Type B pancreatic cell (in vitro differentiated cells): ENCODE measurements around the gene TMEM14B. TPM values are rescaled to one million over a fixed set of nuclear protein-coding genes. Genes with fewer than 3 reads are reported as not detected.
A peak's percentile ranks its signal among the peaks of the same experiment; 100 is the strongest.

ENCODE experiments used
- DNase-seq: peaks from one replicate; pipeline ENCODE4 v3.0.0; 2021; ENCODE audit warnings: mixed read lengths; ENCODE audit not compliant: unreplicated experiment; ENCODE audit errors: extremely low spot score
- H3K27ac Mint-ChIP-seq: 2 replicates; pipeline ENCODE4 v1.8.0; 2021; ENCODE audit warnings: mild to moderate bottlenecking, mixed read lengths
- H3K27me3 Mint-ChIP-seq: 2 replicates; pipeline ENCODE4 v1.8.0; 2021; ENCODE audit warnings: mixed read lengths
- H3K36me3 Mint-ChIP-seq: 2 replicates; pipeline ENCODE4 v1.8.0; 2021; ENCODE audit warnings: mixed read lengths
- H3K4me1 Mint-ChIP-seq: one replicate; pipeline ENCODE4 v1.8.0; 2021; ENCODE audit warnings: mixed read lengths; ENCODE audit not compliant: unreplicated experiment
- H3K4me3 Mint-ChIP-seq: 2 replicates; pipeline ENCODE4 v1.8.0; 2021; ENCODE audit warnings: mild to moderate bottlenecking, mixed read lengths
- H3K9me3 Mint-ChIP-seq: 2 replicates; pipeline ENCODE4 v1.8.0; 2021; ENCODE audit warnings: mixed read lengths
- CTCF ChIP-seq: fragments of 200-600 bp; sonication (generic); conservative IDR thresholded peaks from 2 replicates; pipeline ENCODE4 v1.5.0; 2021; ENCODE audit warnings: antibody characterized with exemption, mild to moderate bottlenecking
- total RNA-seq: library from RNA; stranded (reverse); gene quantifications from 2 replicates; pipeline ENCODE4 v1.2.1, GENCODE V29; 2021; ENCODE audit warnings: low replicate concordance

Gene TMEM14B
- total RNA-seq, 1 donor from 2014 or later = 75.6 TPM

- H3K4me1 Mint-ChIP-seq = peaks cover 35% of the 10 kb centered on the region
- H3K4me3 Mint-ChIP-seq = peak overlapping the region; percentile 98
- TF ChIP-seq CTCF = no peak
These were observed 25.6 kb upstream of the TMEM14B start for GRCh38 chr6:10721850-10722569.

GRCh38 chr6:10722570-10722819 lies 25.1 kb upstream of the TMEM14B start:
- H3K4me1 Mint-ChIP-seq = peaks cover 35% of the 10 kb centered on the region
- TF ChIP-seq CTCF = no peak
- H3K27me3 Mint-ChIP-seq = no peaks in the 10 kb centered on the region

More at GRCh38 chr6:10721850-10722569, 25.6 kb upstream of the TMEM14B start:
- Mint-ChIP-seq H3K36me3 (peaks cover 8% of the 10 kb centered on the region), H3K9me3 (no peaks in the 10 kb centered on the region), H3K27ac (peak overlapping the region; percentile 98), H3K27me3 (no peaks in the 10 kb centered on the region)
- DNase-seq = no peak

GRCh38 chr6:10722820-10723566 lies 24.6 kb upstream of the TMEM14B start, which contains the start of gene TMEM14C:
TMEM14C (plus strand) TSS chr6:10723070; CDS start chr6:10724614, 1,544 bp downstream.
- H3K27me3 Mint-ChIP-seq = no peaks in the 10 kb centered on the region
- peaks cover 37% of the 10 kb centered on the region for H3K4me1 Mint-ChIP-seq
- peak within 1 kb of the TSS; percentile 98 for H3K4me3 Mint-ChIP-seq
- TF ChIP-seq CTCF = no peak
- H3K27ac Mint-ChIP-seq = peak within 1 kb of the TSS; percentile 98
- H3K9me3 Mint-ChIP-seq = no peaks in the 10 kb centered on the region
- peaks cover 14% of the 10 kb centered on the region for H3K36me3 Mint-ChIP-seq
- peak; percentile 97 for DNase-seq

More at GRCh38 chr6:10722570-10722819, 25.1 kb upstream of the TMEM14B start:
- H3K9me3 Mint-ChIP-seq = no peaks in the 10 kb centered on the region
- no peak for DNase-seq
- peak overlapping the region; percentile 98 for H3K4me3 Mint-ChIP-seq
- H3K36me3 Mint-ChIP-seq = peaks cover 11% of the 10 kb centered on the region
- peak overlapping the region; percentile 98 for H3K27ac Mint-ChIP-seq

- Mint-ChIP-seq H3K27me3 (no peaks in the 10 kb centered on the region), H3K36me3 (peaks cover 17% of the 10 kb centered on the region), H3K4me1 (peaks cover 39% of the 10 kb centered on the region), H3K9me3 (no peaks in the 10 kb centered on the region), H3K4me3 (peak overlapping the region; percentile 98), H3K27ac (peak overlapping the region; percentile 98)
- DNase-seq = no peak
- no peak for TF ChIP-seq CTCF
These were observed 24.1 kb upstream of the TMEM14B start for GRCh38 chr6:10723567-10723881.

- peak overlapping the region; percentile 98 for H3K4me3 Mint-ChIP-seq
- peaks cover 22% of the 10 kb centered on the region for H3K36me3 Mint-ChIP-seq
- no peaks in the 10 kb centered on the region for H3K27me3 Mint-ChIP-seq
- peaks cover 39% of the 10 kb centered on the region for H3K4me1 Mint-ChIP-seq
- no peak for TF ChIP-seq CTCF
- no peak for DNase-seq
- no peaks in the 10 kb centered on the region for H3K9me3 Mint-ChIP-seq
- H3K27ac Mint-ChIP-seq = peak overlapping the region; percentile 20
These were observed 22.6 kb upstream of the TMEM14B start for GRCh38 chr6:10725044-10725443.
